ENCODE measurements around the gene FOXF1.

GRCh38 chr16:86533767-86534351, 23.5 kb downstream of the FOXF1 start:
- TF ChIP-seq POLR2AphosphoS5 (IDR thresholded peaks at IDR 0.05) (no peak), POLR2A (IDR thresholded peaks at IDR 0.05) (no peak), CTCF (IDR thresholded peaks at IDR 0.05) (no peak), EP300 (IDR thresholded peaks at IDR 0.05) (no peak)
